Bronchial epithelial cell (primary cell): ENCODE results near the gene HDAC8. TPM values are rescaled to one million over a fixed set of nuclear protein-coding genes. Genes with fewer than 3 reads are reported as not detected.
A peak's percentile ranks its signal among the peaks of the same experiment; 100 is the strongest.
"Not testable (repeated sequence)": the region's sequence is repeated elsewhere in the genome, so short reads cannot be mapped to it uniquely, and the experiment has no call there.

Source experiments
- DNase-seq: peaks from one replicate; pipeline ENCODE4 v3.0.0-alpha.2; 2010; ENCODE audit warnings: low read depth
- FAIRE-seq: peaks from 2 replicates; lab custom pipeline; 2011; peaks lifted over from hg19 to GRCh38; lab: Jason Lieb, UNC
- H3K27me3 ChIP-seq: 2 replicates; pipeline ENCODE4 v1.5.1; 2011; ENCODE audit warnings: low read length; ENCODE audit not compliant: control insufficient read depth, insufficient read depth
- H3K36me3 ChIP-seq: 2 replicates; pipeline ENCODE4 v1.5.1; 2011; ENCODE audit warnings: low read length; ENCODE audit not compliant: control insufficient read depth, insufficient read depth
- H3K4me3 ChIP-seq: 2 replicates; pipeline ENCODE4 v1.5.1; 2011; ENCODE audit warnings: mild to moderate bottlenecking, low read depth, low read length, control low read depth
- total RNA-seq: library from RNA; depleted of rRNA; stranded (reverse); fragments of >200 nt; gene quantifications from 2 replicates; pipeline ENCODE4 v1.2.1, GENCODE V29; 2014
- TF ChIP-seq, protein P1 (sequence below): IDR thresholded peaks from 2 replicates; pipeline ENCODE4 v1.5.1; 2011; ENCODE audit warnings: mild to moderate bottlenecking, moderate library complexity, low read length, control low read depth, inconsistent platforms; ENCODE audit not compliant: insufficient read depth, severe bottlenecking

Gene HDAC8
- total RNA-seq, 1 donor from 2014 or later = 17.6 TPM

- Histone ChIP-seq H3K27me3 (no peaks in the 10 kb centered on the region), H3K36me3 (no peaks in the 10 kb centered on the region), H3K4me3 (no peak overlapping the region)
- FAIRE-seq (no peak), DNase-seq (peak; percentile 19)
- TF ChIP-seq, protein P1, sequence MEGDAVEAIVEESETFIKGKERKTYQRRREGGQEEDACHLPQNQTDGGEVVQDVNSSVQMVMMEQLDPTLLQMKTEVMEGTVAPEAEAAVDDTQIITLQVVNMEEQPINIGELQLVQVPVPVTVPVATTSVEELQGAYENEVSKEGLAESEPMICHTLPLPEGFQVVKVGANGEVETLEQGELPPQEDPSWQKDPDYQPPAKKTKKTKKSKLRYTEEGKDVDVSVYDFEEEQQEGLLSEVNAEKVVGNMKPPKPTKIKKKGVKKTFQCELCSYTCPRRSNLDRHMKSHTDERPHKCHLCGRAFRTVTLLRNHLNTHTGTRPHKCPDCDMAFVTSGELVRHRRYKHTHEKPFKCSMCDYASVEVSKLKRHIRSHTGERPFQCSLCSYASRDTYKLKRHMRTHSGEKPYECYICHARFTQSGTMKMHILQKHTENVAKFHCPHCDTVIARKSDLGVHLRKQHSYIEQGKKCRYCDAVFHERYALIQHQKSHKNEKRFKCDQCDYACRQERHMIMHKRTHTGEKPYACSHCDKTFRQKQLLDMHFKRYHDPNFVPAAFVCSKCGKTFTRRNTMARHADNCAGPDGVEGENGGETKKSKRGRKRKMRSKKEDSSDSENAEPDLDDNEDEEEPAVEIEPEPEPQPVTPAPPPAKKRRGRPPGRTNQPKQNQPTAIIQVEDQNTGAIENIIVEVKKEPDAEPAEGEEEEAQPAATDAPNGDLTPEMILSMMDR = no peak
Measured at GRCh38 chrX:72604705-72605104, 32.1 kb upstream of the HDAC8 start.

- no peaks in the 10 kb centered on the region for H3K27me3 ChIP-seq
- no peaks in the 10 kb centered on the region for H3K36me3 ChIP-seq
- DNase-seq = no peak
- FAIRE-seq = no peak
- H3K4me3 ChIP-seq = no peak overlapping the region
- TF ChIP-seq, protein P1 = no peak
Measured at GRCh38 chrX:72604112-72604511, 31.5 kb upstream of the HDAC8 start.

- not testable (repeated sequence) for H3K27me3 ChIP-seq, H3K36me3 ChIP-seq, FAIRE-seq, H3K4me3 ChIP-seq, DNase-seq
Measured at GRCh38 chrX:72591038-72591437, 18.4 kb upstream of the HDAC8 start.

DNA sequence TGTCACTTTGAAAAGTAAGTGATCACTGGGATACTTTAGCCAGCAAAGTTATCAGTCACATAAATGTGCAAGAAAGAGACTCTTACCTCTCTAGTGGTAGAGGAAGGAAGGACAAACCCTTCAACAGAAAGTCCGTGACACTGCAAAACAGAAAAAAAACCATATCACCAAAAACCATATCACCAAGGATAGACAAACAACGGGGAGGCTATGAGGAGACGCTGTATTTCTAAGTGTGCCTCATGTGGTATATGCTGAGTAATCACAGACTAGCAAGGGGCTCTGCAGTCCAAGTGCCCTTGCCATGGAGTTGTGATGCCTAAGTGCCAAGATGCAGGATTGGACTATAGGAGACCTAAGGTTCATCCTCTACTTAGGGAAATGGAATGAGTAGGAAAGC, 11.5 kb upstream of the HDAC8 start:
- no peak for FAIRE-seq
- H3K36me3 ChIP-seq = no peaks in the 10 kb centered on the region
- no peak for DNase-seq
- no peak overlapping the region for H3K4me3 ChIP-seq
- TF ChIP-seq, protein P1 = no peak
- H3K27me3 ChIP-seq = no peaks in the 10 kb centered on the region

DNA sequence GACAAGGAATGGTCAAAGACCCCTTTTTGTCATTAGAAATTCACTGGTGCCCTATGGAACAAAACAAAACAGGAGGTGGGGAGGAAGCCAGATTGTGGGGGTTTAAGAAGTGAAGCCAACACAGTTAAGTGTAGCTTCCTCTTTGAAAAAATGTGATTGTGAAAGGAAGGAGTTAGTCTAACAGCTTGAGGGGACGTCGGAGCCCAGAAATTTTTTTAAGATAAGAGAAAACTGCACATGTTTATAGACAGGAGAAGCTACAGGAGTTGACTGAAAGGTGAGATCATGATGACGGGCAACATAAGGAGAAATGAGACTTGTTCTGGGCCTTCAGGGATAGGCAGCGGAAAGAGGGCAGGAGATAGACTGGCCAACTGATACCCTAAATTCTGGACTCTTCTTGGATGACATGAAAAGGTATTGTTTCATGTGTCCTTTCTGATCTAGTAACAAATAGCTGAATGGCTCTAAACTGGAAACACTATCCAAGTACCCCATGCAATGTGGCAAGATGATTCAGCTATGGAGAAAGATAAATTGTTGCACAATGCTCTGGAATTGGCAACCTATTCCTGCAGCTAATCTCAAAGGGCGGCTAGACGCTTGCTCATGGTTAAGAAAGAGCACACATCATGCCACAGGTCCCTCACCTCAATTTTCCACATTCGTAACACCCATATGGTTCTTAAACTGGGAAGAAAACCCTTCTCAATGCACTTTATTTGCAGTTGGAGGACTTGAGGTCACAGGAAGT, 3.7 kb upstream of the HDAC8 start:
- TF ChIP-seq, protein P1 = no peak
- Histone ChIP-seq H3K27me3 (no peaks in the 10 kb centered on the region), H3K36me3 (no peaks in the 10 kb centered on the region), H3K4me3 (no peak overlapping the region)
- DNase-seq (peak; percentile 81), FAIRE-seq (peak; percentile 32)

DNA sequence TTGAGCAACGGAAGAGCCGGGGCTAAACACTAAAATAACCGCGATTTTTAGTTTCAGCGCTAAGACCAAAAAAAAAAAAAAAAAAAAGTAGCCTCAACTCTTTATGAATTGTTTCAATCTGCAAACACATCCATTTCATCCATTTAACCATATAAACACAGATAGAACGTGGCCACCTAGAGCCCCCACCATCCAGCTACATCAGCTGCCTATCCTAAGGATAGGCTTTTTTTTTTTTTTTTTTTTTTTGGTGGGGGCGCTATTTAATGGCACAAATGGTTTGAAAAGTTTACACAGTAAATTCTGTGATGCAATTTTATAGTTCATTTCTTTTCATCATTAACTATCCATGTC, 492 bp upstream of the HDAC8 start:
- no peak for DNase-seq
- TF ChIP-seq, protein P1 = no peak
- FAIRE-seq = no peak
- no peaks in the 10 kb centered on the region for H3K27me3 ChIP-seq
- H3K4me3 ChIP-seq = peak overlapping the region; percentile 65
- H3K36me3 ChIP-seq = no peaks in the 10 kb centered on the region
